GM18868 (cell line): Measurements from ENCODE around the gene PPP1R9A.

ENCODE experiments used
- ATAC-seq: cut with Tn5 transposase; IDR thresholded peaks from one replicate; pipeline ENCODE4 v1.9.1; 2021; ENCODE audit warnings: mild to moderate bottlenecking, moderate library complexity; ENCODE audit not compliant: unreplicated experiment

Gene PPP1R9A

GRCh38 chr7:95026421-95027072, 119.2 kb downstream of the PPP1R9A start:
- peak; percentile 66 for ATAC-seq

DNA sequence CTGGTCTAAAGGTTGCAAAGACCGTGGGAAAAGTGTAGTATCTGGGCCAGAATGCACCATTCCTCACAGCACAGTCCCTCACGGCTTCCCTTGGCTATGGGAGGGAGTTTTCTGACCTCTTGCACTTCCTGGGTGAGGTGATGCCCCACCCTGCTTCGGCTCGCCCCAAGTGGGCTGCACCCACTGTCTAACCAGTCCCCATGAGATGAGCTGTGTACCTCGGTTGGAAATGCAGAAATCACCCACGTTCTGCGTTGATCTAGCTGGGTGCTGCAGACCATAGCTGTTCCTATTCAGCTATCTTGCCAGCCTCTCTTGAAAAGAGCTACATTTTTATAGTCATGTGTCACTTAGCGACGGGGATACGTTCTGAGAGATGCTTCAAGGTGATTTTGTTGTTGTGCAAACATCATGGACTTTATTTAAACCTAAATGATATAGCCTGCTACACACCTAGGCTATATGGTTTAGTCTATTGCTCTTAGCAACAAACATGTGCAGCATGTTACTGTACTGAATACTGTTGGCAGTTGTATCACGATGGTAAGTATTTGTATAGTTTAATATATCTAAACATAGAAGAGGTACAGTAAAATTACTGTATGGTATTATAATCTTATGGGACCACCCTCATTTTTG, 120.0 kb downstream of the PPP1R9A start:
- peak; percentile 25 for ATAC-seq

GRCh38 chr7:95028683-95029082, 121.3 kb downstream of the PPP1R9A start:
- no peak for ATAC-seq

DNA sequence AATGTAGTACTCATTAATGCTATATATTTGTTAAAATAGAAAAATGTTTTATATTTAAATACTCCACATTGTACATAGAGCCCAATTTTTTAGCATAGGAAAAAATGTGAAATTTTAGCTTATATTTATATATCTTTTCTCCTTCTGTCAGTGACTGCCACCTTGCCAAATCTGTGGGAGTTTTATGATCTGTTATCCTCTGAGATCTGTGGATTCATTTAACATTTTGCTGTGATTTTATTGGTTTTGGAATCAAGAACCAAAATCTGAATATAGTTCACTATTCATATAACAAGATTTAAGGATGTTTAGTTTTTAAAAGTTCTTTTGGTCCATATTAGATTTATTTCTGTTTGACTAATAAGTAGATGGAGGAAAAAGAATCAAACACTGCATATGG, 127.9 kb downstream of the PPP1R9A start:
- no peak for ATAC-seq

DNA sequence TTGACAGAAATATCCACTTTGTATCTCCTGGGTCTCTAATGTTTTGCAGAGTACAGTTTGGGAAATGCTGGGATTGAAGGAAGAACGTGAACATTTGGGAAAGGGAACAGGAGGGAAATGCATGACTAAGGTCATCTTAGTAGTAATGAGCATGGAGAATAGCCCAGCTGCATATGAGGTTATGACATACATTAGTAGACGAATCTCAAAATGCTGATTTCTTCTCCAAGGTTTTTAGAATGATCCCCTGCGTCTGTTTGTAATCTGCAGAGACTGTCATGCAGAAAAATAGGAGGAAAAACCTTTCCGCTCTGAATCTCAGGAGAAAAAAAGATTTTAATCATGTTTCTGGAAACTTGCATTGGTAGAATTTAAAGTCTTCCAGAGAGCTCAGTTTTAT, 133.6 kb downstream of the PPP1R9A start:
- no peak for ATAC-seq

GRCh38 chr7:95045236-95045923, 138.0 kb downstream of the PPP1R9A start:
- peak; percentile 37 for ATAC-seq

GRCh38 chr7:95046494-95047240, 139.3 kb downstream of the PPP1R9A start:
- peak; percentile 67 for ATAC-seq

- no peak for ATAC-seq
Observed at GRCh38 chr7:95047291-95047690, 139.9 kb downstream of the PPP1R9A start.

GRCh38 chr7:95052566-95053094, 145.2 kb downstream of the PPP1R9A start:
- ATAC-seq = no peak

DNA sequence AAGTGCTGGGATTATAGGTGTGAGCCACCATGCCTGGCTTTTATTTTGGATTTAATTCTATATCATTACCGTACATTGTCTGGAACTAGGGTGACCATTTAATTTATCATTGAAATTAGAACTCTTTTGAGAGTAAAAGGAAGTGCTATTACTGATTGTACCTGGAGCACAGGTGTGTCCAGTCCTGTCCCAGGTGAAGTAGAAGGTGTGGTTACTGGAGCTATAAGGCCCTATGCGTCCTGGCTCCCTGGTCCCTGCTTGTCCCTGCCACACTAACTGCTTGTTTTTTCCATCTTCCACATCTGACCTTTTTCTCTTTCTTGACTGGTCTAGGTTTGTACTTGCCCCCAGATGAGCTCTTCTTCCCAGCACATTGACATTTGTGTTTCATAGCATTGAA, 147.0 kb downstream of the PPP1R9A start:
- ATAC-seq = no peak

- ATAC-seq = no peak
Observed at GRCh38 chr7:95055295-95055694, 147.9 kb downstream of the PPP1R9A start.

GRCh38 chr7:95056107-95056739, 148.8 kb downstream of the PPP1R9A start:
- no peak for ATAC-seq

DNA sequence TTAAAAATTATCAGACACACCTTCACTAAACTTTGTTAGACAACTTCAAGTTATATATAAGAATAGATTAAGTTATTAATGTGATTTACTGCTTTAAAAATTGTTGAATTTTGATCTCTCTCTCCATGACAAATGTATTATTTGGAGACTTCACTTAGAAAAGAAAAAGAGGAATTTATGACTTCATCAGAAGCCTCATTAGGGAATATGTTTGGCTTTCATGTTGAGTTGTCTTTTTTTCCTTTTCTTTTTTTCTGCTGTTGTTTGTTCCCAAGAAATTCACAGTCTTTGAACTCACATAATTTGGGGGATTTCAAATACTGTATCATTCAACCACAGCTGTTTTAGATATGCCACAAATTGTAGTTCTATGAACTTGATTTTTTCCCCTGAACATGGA, 149.5 kb downstream of the PPP1R9A start:
- ATAC-seq = no peak

- ATAC-seq = no peak
Observed at GRCh38 chr7:95059842-95060313, 152.5 kb downstream of the PPP1R9A start.

DNA sequence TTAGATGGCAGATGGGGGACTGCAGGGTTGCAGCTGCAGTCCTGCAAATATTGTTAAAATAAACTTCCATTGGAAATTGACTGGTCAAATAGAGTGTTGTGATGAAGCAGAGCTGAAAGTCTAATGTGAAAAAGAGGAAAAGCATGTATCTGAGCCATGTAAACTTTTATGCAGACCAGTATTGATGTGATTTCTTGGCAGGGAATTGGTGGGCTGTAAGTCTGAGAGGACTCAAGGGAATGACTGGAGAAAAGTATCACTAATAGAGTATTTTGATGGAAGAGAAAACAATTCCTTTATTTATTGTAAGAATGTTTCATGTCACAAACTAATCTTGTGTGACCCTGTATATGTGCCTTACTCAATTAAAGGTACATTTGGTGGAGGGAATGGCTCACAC, 155.5 kb downstream of the PPP1R9A start:
- no peak for ATAC-seq

- ATAC-seq = no peak
Observed at GRCh38 chr7:95066737-95067530, 159.5 kb downstream of the PPP1R9A start.

- ATAC-seq = no peak
Observed at GRCh38 chr7:95088536-95089215, 181.3 kb downstream of the PPP1R9A start.

GRCh38 chr7:95089414-95090315, 182.3 kb downstream of the PPP1R9A start:
- ATAC-seq = no peak
